ENCODE results near the gene PCDH9.

The PCDH9 gene

DNA sequence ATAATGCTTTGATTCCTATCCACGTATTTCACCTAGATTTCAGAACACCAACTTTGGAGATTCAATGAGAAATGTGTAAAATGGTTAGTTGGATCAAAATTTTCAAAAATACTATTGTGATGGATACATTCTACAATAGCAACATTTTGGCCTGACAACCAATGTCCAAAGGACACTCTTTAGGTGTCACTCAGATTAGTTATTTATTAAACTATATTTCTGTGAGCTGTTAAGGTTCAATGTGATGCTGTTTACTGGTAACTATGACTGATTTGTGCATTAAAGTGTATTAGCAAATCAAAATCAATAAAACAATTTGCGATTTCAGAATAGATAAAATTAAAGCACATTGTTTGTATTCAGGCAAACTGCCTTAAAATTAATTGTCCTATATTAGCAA is 149.8 kb downstream of the PCDH9 start:
- DNase-seq, result no peak

DNA sequence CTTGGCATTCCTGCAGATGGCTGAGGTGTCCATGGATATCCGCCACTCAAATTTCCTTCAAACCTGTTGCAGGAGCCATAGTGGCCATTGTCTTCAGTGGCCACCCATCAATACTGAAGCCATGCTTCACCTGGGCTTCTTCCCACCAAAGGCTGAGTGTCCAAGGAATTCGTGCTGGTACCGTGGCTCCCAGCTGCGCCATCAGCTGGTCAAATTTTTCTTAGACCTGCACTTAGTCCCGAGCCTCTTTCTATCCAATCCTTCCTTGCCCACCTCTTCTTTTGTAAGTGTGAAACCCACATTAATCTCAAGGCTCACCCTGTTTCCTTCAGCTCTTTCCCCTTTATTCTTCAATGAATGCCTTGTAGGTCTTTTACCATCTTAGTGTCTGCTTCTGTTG is 152.1 kb downstream of the PCDH9 start:
- DNase-seq, result no peak

DNA sequence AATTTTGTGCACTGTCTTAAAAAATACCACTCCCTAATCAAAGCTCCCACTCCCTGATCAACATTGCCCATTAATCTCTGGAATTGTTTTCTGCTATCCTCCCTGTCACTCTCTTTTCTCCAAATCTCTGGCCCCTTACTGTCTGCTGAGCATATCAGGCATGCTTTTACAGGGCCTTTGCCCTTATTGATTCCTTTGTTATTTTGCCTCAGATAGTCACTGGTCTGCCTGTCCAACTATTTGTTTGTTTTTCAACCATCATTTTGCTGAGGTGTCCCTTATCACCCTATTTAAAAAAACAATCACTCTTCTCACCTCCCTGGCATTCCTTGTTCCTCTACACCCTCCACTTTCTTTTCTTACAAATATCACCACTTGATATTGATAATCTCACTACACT is 153.0 kb downstream of the PCDH9 start:
- DNase-seq, result no peak

DNA sequence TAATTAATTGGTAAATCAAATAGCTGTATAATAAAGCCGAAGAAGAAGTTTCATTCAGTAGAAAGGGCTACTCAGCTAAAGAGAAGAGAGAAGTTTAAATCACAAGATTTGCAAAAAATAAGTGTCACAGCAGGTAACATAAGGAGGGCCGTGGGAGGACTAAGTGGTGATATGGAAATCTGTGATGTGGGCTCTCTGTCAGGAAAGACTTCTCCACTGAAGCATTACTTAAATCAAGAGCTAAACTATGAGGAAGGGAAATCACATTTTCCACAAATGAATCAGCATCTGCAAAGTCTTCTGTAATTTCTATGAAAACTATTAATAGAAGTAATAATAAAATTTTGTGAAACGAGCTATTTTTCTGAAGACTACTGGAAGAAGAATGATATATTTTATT is 153.8 kb downstream of the PCDH9 start:
- no peak for DNase-seq

DNA sequence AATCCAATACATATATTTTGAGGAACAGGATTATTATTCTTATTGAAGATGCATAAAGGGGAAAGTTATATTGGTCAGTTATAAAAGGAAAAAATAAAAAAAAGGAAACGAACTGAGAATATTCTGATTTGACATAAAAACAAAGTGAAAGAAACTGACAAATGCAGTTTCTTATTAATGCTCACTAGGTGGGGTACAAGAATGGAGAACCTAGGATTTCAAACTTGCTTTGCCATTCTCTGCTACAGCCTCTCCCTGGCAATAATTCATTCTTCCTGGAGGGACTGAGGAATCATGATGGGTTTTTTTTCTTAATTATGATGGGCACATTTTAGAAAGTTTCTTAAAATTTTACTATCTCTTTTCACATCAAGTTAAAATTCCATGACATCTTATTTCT is 154.9 kb downstream of the PCDH9 start:
- no peak for DNase-seq

DNA sequence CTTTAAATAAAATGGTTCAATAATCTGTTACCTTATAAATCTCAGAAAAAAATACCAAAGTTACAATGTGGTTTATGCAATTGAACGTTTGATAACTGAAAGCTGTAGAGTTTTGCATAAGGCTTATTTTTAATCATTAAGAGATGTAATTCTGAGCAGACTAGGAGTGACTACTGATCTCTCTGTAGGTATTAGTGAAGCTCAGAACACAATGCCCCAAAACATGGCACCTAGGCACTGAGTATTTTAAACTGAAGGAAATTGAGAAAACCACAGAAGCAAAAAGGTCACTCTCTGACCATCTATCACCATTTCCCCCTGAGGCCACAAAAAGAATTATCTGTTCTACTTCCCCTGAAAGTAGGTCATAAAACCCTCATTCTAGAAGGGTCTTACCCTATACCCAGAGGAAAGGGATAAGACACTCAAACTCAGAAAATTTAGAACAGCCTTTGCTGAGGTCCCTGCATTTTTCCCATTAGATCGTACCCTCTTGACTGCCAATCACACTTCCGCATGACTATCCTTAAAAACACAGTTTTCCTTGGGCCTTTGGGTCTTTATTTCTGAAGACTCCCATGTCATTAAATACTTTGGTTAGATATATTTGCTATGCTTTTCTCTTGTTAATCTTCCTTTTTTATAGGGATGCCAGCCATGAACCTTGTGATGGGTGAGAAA is 158.1 kb downstream of the PCDH9 start:
- DNase-seq, result no peak

DNA sequence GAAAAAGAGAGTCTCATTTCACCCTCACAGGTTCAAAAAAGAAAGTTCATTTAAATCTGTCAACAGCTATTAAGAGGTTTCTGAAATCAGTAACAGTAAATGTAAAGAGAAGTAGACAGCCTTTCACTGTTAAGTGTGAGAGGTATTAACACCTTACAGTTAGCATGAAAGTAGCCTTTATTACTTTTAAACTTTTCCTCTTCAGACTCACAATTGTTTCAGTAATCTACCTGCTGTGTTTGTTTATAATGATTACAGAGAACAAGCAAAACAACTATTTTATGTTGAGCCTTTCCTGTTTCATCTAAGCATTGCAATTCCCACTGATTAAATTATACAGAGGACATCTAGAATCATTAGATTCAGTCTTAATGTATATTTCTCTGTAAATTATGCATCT is 159.8 kb downstream of the PCDH9 start:
- no peak for DNase-seq

DNA sequence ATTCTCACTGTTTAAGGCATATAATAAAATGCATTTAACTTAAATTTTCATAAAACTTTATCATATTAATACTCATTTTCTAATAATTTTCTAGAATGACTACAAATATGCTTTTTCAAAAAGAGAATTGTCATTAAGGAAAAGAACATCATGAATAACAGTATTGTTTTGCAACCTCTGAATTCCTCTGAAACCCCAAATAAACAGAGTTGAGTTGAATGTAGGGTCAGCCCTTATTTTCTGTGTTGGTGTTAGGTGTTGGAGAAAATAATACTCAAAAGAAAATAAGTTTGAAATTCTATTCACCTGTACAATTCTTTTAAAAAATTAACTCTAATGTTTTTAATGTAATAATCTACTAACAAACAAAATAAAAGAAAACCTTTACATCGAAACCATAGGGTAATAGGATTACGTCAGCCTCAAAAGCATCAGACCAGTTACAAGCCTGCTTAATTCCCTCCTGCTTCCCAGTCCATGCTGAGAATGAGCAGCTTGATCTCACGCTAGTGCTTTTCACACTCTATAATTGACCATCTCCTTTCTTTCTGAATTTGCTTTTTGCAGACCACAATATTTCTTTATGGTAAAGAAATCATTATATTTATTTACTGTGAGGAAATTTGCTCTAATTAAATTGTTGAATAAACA is 160.9 kb downstream of the PCDH9 start:
- DNase-seq, result no peak

DNA sequence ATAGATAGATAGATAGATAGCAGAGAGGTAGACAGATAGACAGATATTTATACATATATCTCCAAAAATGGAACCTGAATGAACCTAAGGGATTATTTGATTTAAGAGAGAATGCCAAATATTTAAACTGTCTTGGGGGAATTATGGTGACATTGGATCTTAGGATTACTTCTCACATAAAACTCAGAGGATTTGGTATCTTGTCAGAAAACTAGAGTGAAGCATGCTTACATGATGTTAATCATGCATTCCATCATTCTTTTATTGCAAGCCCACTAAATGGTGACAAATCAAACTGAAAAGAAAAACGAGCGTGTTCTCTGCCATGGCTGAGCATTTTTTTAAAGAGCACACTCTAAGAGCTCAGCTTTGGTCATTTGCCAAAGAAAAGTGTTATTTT is 165.2 kb downstream of the PCDH9 start:
- DNase-seq, result no peak

DNA sequence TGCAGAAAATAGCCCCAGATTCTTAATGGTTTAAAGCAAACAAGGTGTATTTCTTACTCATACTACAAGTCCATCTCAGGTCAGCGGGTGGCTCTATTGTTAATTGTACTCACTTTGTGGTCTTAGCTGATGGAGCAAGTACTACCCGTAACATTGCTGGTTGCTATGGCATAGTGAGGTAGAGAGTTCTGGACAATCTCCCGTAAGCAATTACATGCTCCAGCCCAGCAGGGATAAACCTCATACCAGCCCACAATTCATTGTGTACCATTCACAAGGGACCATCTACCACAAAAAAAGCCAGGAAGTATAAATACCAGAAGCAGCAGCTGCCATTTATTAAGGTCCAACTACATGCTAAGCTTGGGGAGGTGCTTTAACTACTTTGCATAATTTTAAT is 167.1 kb downstream of the PCDH9 start:
- DNase-seq, result no peak

DNA sequence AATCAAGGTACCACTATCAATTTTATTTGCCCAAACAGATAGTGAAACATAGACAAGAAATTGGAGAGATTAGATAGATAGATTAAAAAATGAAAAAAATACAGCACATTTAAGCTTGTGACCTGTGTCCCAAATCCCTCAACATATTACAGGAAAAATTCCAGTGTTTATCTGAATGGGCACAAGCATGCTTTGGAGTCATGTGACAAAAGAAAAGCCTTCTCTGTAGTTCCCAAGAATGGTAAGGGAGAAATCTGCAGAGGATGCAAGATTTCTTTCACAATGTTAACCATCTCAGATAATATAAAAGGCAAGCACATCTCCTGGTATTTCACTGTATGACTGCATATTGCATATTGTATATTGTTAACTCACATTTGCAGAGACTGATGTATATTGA is 168.0 kb downstream of the PCDH9 start:
- DNase-seq, result no peak

DNA sequence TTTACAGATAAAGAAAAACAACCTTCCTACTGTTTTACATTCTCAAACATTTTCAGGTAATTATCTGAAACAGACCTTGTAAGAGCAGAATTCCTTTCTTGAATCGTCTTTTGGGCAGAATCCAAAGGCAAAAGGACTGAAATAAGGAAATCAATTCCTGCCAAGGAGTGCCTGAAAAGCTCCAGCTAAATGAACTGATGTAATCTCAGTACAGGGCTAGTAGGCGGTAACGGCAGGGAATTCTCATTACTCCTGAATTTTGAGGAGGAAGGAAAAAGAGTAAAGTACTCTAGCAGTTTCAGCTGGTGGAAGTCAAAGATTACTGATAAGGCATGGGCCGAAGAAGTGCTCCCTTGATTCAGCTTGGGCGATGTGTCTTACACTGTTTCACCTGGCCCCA is 168.4 kb downstream of the PCDH9 start:
- DNase-seq, result no peak

DNA sequence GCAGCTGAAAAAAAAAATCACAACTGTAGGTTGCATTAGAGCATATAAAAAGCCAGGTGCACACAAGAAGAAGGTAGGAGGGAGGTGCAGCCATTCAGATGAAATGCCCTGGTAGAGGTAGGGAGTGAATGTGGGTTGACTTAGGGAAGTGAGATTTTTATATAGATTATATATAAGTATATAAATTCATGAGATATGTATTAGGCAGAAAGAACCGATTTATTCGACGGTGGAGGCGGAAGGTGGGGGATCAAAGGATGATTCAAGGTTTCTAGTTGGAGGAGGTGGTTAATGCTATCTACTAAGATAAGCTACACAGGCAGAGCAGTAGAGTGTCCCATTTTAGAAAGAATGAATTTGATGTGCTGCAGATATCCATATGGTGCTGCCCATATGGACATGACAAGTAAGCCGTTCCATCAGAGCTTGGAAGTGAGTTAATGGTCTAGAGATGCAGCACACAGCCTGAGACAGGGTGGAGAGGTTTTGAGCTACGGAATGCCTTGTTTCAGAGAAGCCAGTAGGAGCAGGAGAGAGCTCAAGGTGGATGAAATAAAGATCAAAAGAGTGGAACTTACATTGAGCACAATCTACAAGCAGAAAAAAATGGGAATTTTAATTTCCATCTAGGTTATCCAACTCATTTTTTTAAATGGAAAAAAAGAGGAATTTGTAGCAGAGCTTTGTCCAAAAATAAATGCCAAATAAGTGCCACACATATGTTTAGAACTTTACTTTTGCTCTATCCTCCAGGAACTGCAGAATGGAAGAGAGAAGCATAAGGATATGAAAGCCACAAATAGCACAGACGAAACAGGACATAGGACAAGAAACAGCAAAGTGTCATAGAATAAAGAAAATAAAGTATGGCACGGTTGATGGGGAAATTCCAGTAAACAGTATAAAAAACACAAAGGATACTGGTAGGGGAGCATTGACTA is 177.3 kb downstream of the PCDH9 start:
- no peak for DNase-seq

DNA sequence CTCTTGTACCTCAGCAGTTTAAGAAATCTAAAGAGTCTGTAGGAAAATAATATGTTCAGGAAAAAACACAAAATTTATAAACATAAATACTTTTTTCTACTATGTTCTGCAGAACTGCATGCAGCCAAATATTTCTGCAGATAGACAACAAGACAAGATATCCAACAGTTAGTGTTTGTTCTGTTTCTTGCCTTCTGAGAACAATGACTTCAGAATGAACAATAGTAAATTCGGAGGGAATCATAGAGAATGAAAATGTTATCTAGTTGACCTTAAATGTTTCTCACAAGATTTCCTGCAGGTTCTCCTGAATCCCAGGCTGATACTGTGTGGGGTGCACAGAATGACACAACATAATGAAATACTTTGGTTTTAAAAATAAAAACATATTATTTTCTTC is 180.4 kb downstream of the PCDH9 start:
- DNase-seq, result no peak

DNA sequence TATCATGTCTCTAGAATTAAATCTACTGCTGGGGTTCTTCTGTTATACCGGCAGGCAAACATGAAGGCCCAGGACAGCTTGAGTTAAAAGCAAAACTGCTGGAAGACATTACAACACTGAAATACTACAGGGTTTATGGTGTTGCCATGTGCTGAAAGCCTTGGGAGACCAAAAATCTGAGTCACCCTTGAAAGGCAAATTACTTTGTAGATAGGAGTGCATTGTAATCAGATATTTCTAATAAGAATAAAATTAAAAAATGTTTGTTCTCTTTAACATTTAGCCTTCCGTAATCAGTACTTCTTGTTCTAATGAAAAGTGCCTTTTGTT is 181.3 kb downstream of the PCDH9 start:
- no peak for DNase-seq

DNA sequence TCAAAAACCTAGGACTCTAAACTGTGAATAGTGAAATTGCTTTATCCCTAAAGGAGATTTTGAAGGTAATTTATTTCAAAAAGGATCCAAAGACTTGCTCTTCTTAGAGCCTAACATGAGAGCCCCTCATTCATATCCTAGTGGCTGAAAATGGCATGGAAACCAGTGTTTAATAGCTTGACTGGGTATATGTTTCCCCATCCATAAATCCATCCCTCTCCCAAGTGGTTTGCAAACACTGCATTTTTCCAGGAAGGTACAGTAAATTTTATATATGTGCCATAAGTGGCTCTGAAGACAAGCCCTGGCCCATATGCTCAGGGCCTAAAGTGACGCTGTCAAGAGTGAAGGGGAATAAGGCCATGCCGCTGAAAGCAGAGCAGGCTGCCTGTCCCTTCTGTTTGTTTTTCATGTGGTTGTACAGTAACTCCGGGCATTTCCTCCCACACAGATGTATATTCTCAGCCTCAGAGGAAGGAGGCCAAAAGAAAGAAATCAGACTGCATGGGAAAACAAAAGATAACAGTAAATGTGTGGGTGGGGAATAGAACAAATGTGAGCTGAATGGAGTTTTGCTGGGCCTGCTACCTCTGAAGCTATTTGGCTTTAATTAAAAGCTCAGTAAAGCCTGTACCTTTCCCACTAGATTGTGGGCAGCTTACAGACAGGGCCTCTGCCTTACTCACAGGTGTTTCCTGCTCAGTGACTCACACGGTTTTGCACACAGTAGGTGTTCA is 181.9 kb downstream of the PCDH9 start:
- DNase-seq, result no peak

DNA sequence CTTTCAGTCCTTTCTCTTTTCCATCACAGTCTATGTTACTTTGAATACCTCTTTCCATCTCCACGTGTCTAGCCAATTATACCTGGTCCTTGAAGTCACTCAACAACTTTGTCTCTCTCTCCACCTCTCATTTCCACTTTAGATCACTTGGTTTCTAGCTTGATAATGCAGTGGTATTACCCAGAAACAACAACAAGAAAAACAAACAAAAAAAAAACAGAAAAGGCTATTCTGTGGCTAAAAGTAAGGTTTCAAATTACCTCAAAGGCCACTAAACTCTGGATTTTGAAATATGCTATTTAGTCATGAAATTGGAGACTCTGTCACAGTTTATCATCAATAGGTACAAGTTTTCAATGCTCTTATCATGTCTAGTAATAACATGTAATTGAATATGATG is 184.8 kb downstream of the PCDH9 start:
- DNase-seq, result no peak

DNA sequence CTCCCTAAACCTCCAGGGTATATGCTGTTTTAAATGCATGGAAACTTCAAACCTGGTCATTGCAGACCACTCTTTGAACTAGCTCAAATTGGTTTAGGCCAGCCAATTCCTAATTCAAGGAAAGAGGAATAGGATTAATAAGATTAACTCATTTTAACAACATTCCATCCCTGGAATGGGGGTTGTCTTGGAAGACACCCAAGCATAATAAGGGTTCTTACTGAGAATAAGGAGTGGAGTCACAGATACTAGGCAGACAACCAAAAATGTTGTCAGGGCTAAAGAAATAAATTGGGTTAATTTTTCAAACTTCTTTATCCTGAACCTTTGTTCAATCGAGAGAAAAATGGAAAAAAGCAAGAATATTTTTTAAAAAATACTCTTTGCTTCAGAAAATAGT is 186.2 kb downstream of the PCDH9 start:
- DNase-seq, result no peak

DNA sequence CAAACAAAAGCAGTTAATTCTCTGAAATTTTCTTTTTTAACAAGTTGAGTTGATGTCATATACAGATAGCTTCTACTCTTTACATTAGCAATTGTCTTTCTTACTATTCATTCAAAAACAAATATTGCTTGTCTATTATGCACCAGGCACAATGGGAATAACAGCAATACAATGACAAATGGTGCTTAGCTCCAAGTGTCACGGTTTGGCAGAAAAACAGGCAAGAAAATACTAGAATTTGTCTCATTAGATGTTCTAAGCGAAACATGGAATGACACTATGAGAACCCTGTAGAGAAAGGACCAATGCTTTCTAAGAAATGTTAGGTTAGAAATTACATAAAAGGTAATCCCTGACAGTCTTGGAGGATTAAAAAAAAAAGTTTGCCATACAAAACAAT is 187.6 kb downstream of the PCDH9 start:
- DNase-seq, result no peak

DNA sequence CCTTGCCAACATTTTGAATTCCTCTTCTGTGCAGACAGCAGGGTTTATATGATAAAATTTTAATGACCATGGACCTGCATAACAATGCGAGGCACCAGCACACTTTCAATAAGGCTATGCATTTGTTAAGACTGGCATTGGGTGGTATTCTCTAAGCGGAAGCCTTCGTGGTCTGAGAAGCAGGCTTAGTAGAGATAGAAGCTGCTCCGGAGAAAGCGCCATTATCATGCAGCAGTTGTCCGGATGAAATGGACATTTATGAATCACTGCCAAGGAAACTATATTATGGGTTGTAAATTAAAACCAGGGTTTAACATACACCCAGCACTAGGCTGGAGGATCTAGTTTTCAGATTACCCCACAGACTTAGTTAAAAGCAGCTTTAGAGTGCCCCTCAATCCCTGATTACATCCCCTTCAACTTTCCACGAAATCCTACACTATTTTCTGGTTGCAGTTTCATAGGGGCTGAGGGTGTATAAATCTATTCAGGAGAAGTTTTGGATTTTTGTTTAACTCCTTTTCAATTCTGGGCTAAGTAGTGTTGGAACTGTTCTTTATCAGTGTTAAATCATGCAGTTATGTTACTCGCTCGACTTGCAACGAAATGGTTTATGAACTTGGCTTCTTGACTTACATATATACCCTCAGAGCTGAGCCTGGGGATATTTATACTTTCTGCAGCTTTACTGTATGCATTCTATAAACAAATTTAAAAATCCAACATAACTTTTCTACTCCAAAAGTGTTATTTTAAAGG is 193.3 kb downstream of the PCDH9 start:
- DNase-seq, result no peak

DNA sequence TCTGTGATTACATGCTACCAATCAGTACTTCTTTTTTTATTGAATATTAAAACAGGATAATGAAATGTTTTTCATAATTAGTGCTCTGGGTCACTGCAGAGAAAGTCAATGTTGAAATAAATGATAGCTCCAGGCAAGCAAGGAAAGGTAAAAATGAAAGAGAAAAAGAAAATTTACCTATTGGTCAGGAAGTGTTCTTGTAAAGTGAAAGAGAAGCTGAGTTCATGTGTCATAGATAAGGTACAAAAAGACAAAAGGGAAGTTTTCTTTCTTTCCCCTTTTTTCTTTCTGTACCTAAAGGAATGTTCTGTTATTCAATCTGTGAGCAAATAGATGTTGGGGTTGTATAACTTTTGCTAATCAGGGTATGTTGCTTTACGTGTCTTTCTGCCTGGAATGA is 197.0 kb downstream of the PCDH9 start:
- DNase-seq, result no peak

DNA sequence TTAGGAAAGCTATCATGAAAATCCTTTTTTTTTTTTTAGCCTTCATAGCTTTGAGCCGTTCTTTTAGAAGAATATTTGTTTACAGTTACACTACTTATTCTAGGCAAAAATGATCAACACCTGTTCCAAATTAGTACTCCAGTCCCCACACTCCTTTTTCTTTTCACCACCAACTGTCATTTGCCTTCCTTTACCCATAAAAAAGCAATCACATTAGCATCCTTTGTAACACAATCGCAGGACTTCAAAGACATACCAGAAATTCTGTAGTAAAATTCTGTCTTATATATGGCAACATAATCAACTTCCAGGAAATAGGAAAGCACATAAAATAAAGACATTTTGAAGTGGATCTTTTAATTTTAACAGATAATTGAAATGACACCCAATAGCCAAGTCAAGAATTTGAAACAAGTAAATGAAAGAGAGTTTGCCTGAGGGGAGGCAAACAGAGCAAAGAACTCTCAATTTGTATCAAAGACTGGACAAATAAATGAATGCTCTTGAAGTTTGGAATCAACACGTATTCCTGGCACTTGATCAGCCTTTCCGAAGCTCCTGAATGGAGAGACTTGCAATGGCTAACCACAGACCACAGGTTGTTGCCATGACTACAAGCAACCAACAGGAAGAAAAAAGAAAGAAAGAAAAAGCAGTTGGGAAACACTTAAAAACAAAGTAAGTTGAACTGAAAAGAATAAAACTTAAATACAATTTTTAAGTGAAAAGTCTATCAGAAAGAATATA is 206.8 kb downstream of the PCDH9 start:
- no peak for DNase-seq
